Muscle of leg (tissue), 11 donors: ENCODE data around the gene FAM171A2. TPM values are rescaled to one million over a fixed set of nuclear protein-coding genes. Genes with fewer than 3 reads are reported as not detected.
"Not testable (repeated sequence)": the region's sequence is repeated elsewhere in the genome, so short reads cannot be mapped to it uniquely, and the experiment has no call there.

ENCODE experiments used
- DNase-seq: peaks from one replicate; pipeline ENCODE4 v3.0.0; 2013
- H3K27ac ChIP-seq: one replicate; pipeline ENCODE4 v1.5.1; 2013; ENCODE audit warnings: mild to moderate bottlenecking, low read length, control low read depth
- H3K27me3 ChIP-seq: one replicate; pipeline ENCODE4 v1.6.1; 2013; ENCODE audit warnings: low read length; ENCODE audit not compliant: control insufficient read depth, insufficient read depth
- H3K36me3 ChIP-seq: one replicate; pipeline ENCODE4 v1.6.1; 2013; ENCODE audit warnings: low read length; ENCODE audit not compliant: control insufficient read depth, insufficient read depth
- H3K4me1 ChIP-seq: one replicate; pipeline ENCODE4 v1.6.1; 2013; ENCODE audit warnings: low read length; ENCODE audit not compliant: control insufficient read depth, insufficient read depth
- H3K4me3 ChIP-seq: one replicate; pipeline ENCODE4 v1.5.1; 2013; ENCODE audit warnings: low read length, control low read depth
- H3K9me3 ChIP-seq: replicated peaks from 2 replicates; pipeline ENCODE4 v1.6.1; 2013; ENCODE audit warnings: low read depth, low read length; ENCODE audit not compliant: control insufficient read depth
- WGBS: methylation state at CpG from one replicate; pipeline ENCODE4 v1.1.5; 2013; ENCODE audit warnings: missing lambda C conversion rate; ENCODE audit not compliant: insufficient coverage; 5-methylcytosine and 5-hydroxymethylcytosine counted together
- polyA plus RNA-seq, 8 donors: library from polyadenylated mRNA; unstranded; fragments of 120-200 nt; gene quantifications; one replicate each; pipeline versions ENCODE4 v1.2.1 to v1.2.3, GENCODE V29; 2013; ENCODE audit warnings: inconsistent platforms in 1 of 8, low replicate concordance in 1 of 8; ENCODE audit not compliant: insufficient read length in 8 of 8, insufficient read depth in 1 of 8
- total RNA-seq: library from RNA; stranded (reverse); fragments of 120-200 nt; gene quantifications from one replicate; pipeline ENCODE4 v1.2.4, GENCODE V29; 2013

FAM171A2 gene
- total and polyA plus RNA-seq, 9 donors = 52.9 to 110 (median 80.0) TPM

DNA sequence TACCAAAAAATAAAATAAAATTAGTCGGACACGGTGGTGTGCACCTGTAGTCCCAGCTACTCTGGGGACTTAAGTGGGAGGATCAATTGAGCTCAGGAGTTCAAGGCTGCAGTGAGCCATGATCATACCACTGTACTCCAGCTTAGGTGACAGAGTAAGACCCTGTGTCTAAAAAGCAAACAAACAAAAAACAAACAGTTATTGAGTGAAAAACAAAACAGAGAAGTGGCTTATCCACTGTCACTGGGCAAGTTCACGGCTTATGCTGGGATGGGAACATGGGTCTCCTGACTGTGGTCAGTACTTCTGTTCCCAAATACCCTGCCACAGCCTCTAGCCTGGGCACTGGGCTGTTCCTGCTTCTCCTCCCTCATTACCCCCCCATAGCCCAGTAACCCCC is 28.1 kb downstream of the FAM171A2 start:
- no peak for DNase-seq

DNA sequence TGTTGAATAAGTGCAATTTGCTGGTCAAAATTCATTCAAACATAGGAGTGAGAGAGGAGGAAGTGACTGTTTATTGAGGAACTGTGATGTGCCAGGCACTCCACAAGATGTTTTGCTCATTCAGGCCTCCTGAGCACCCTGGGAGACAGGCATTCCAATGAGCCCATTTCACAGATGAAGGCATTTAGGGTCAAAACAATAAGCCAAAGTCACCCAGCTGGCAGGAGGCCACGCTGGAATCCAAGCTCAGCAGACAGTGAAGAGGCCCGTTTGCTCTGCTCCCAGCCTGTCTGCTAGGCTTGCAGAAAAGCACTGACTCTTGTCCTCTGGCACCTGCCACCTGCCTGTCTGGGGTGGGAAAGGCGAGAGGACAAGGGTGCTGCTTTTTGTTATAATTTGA is 28.9 kb downstream of the FAM171A2 start:
- no peaks in the 10 kb centered on the region for H3K36me3 ChIP-seq
- peaks cover 14% of the 10 kb centered on the region for H3K4me1 ChIP-seq
- no peaks in the 10 kb centered on the region for H3K9me3 ChIP-seq
- H3K27ac ChIP-seq = no peak overlapping the region
- no peak overlapping the region for H3K4me3 ChIP-seq
- H3K27me3 ChIP-seq = peaks cover 5% of the 10 kb centered on the region
- no peak for DNase-seq
- WGBS = 24% methylated on average over 2 of the region's 3 CpGs

More for the DNA sequence above, 28.1 kb downstream of the FAM171A2 start:
- H3K27ac ChIP-seq = no peak overlapping the region
- no peaks in the 10 kb centered on the region for H3K36me3 ChIP-seq
- WGBS = 82% methylated on average over 1 of the region's 3 CpGs
- peaks cover 14% of the 10 kb centered on the region for H3K4me1 ChIP-seq
- no peaks in the 10 kb centered on the region for H3K9me3 ChIP-seq
- no peak overlapping the region for H3K4me3 ChIP-seq
- H3K27me3 ChIP-seq = peaks cover 5% of the 10 kb centered on the region

DNA sequence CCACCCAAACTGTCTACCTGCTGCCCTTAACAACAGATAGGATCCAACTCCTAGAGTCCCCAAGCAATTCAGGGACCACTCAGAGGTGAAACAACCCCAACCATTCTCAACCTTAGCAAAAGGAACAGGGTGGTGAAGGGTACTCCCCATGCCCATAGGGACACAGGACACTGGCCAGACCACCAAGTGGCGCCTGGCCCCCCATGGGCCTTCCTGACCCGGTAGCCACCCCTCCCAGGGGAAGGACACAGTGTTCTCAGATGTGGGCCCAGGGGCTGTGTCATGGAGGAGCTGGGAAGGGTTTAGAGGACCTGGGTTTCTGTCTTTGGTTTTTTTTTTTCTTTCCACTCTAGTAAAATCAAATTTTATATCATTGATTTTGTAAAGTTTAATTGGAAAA is 29.3 kb downstream of the FAM171A2 start:
- WGBS = no CpG with 5 or more reads among the region's 2 CpGs
- Histone ChIP-seq H3K27me3 (peaks cover 5% of the 10 kb centered on the region), H3K4me3 (no peak overlapping the region), H3K36me3 (no peaks in the 10 kb centered on the region), H3K9me3 (no peaks in the 10 kb centered on the region), H3K27ac (no peak overlapping the region), H3K4me1 (peaks cover 14% of the 10 kb centered on the region)
- no peak for DNase-seq

DNA sequence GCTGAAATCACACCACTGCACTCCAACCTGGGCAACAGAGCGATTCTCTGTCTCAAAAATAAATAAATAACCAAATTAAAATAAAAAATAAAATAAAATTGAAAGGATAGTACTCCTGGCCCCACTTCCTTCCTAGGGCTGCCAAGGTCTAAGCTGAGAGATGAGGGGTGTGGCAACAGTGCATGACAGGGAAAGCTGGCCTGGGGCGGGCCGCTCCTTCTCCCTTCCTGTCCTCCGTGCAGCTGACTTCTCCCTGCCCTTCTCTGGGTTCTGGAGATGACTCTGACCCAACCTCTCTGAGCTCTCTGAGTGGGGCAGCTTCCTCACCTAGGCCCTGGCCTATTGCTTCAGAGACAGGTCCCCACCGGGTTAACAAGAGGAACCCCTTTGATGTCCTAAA is 30.3 kb downstream of the FAM171A2 start:
- peaks cover 5% of the 10 kb centered on the region for H3K27me3 ChIP-seq
- DNase-seq = no peak
- 52% methylated on average over 4 of the region's 5 CpGs for WGBS
- H3K9me3 ChIP-seq = no peaks in the 10 kb centered on the region
- H3K27ac ChIP-seq = no peak overlapping the region
- no peaks in the 10 kb centered on the region for H3K36me3 ChIP-seq
- peaks cover 8% of the 10 kb centered on the region for H3K4me1 ChIP-seq
- no peak overlapping the region for H3K4me3 ChIP-seq

DNA sequence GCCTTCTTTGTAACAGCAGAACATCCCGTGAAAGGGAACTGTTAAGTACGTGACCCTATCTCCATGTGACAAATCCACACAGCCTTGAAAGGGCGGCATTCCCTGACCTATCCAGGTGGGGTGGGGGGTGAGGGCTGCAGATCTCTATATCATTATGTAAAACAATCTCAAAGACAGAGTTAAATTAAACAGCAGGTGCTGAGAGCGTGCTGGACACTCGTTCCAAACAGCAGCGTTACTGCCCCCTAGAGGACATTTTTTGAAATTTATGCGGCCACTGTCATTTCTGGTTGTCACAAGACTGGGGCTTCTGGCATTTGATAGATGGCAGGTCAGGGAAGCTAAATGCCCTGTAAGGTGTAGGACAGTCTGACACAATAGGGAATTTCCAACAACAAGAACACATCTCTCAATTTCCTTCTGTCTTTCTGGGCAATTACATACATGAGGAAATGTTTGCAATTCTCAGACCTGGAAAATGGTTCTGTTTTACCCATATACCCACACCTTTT is 32.3 kb downstream of the FAM171A2 start:
- Histone ChIP-seq H3K36me3 (no peaks in the 10 kb centered on the region), H3K4me3 (no peak overlapping the region), H3K9me3 (no peaks in the 10 kb centered on the region), H3K4me1 (peaks cover 12% of the 10 kb centered on the region), H3K27me3 (peaks cover 3% of the 10 kb centered on the region), H3K27ac (no peak overlapping the region)
- peak; percentile 85 for DNase-seq
- WGBS = 0% methylated on average over 3 of the region's 7 CpGs

DNA sequence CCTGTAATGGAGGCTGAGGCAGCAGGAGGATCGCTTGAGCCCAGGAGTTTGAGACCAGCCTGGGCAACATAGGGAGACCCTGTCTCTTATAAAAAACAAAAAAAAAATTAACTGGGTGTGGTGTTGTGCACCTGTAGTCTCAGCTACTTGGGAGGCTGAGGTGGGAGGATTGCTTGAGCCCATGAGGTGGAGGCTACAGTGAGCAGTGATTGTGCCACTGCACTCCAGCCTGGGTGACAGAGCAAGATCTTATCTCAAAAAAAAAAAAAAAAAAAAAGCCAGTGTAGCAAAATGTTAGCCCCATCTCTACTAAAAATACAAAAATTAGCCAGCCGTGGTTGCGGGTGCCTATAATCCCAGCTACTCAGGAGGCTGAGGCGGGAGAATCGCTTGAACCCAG is 33.4 kb downstream of the FAM171A2 start:
- not testable (repeated sequence) for DNase-seq, H3K36me3 ChIP-seq, H3K4me3 ChIP-seq, H3K9me3 ChIP-seq, H3K27me3 ChIP-seq, H3K27ac ChIP-seq
- peaks cover 22% of the 10 kb centered on the region for H3K4me1 ChIP-seq
- no CpG with 5 or more reads among the region's 5 CpGs for WGBS

DNA sequence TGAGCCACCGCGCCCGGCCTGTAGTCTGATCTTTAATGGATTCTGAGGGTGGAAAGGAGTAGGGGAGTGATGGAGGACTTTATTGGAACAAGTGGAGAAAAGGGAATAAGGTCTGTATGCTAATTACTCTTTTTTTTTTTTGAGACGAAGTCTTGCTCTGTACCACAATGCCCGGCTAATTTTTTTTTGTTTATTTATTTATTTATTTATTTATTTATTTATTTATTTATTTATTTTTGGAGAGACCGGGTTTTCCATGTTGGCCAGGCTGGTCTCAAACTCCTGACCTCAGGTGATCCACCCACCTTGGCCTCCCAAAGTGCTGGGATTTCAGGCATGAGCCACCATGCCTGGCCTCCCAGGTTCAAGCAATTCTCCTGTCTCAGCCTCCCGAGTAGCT is 34.1 kb downstream of the FAM171A2 start:
- not testable (repeated sequence) for H3K4me3 ChIP-seq, H3K9me3 ChIP-seq, DNase-seq, H3K27me3 ChIP-seq, H3K27ac ChIP-seq, H3K36me3 ChIP-seq
- 92% methylated on average over 4 of the region's 7 CpGs for WGBS
- peaks cover 27% of the 10 kb centered on the region for H3K4me1 ChIP-seq

DNA sequence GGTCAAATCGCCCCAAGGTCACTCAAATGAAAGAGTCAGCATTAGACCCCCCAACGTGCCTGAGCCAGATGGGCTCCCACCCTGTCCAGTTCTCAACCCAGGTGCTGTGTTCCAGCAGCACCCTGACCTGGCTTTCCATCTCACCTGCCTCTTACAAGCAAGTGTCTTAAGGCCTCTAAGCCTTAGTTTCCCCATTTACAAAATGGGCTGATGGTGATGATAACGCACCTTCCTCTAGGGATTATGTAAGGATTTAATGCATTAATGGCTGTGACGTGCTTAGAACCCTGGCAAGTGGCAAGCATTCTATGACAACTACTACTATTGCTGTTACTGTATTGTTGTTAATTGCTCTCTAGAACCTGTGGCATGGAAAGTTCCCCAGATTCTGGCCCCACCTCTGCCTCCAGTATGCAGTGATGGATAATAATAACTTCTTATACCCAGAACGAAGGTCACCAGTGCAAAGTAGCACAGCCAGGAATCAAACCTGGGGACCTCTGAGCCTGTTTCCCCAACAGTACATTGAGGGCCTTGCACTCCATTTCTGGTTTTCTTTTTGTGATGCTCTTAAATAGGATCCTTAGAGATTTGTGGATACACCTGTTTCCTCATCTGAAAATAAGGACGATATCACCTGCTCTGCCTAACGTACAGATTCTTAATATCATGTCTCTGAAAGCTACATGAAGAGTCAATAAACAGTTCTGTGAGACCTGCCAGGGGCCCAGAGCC is 35.8 kb downstream of the FAM171A2 start:
- no peaks in the 10 kb centered on the region for H3K9me3 ChIP-seq
- H3K27ac ChIP-seq = no peak overlapping the region
- 40% methylated on average over 1 of the region's 7 CpGs for WGBS
- H3K4me1 ChIP-seq = peaks cover 36% of the 10 kb centered on the region
- no peak overlapping the region for H3K4me3 ChIP-seq
- H3K27me3 ChIP-seq = no peaks in the 10 kb centered on the region
- DNase-seq = no peak
- no peaks in the 10 kb centered on the region for H3K36me3 ChIP-seq

DNA sequence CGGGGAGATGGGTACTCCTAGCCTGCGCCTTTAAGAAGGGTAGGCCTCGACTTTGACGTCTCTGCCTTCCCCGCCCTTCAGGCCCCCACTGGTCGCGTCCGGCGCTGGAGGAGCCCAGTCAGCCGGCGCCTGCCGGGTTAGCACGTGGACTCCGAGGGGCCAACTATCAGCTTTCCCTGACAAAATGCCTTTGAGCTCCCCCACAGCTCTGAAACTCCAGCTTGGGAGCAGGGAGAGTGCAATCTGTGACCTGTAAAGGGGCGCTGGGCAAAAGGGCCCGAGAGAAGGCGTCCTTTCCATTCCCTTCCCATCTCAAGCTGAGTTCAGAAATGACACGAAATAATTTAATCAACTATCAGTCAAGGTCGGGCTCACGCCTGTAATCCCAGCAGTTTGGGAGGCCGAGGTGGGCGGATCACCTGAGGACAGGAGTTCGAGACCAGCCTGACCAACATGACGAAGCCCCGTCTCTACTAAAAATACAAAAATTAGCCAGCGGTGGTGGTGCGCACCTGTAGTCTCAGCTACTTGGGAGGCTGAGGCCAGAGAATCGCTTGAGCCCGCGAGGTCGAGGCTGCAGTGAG is 36.7 kb downstream of the FAM171A2 start:
- H3K4me1 ChIP-seq = peaks cover 36% of the 10 kb centered on the region
- H3K27ac ChIP-seq = peak overlapping the region; percentile 13
- 15% methylated on average over 21 of the region's 31 CpGs for whole genome bisulfite sequencing
- H3K27me3 ChIP-seq = no peaks in the 10 kb centered on the region
- H3K4me3 ChIP-seq = no peak overlapping the region
- H3K9me3 ChIP-seq = no peaks in the 10 kb centered on the region
- H3K36me3 ChIP-seq = peaks cover 5% of the 10 kb centered on the region
- DNase-seq = peak; percentile 99

DNA sequence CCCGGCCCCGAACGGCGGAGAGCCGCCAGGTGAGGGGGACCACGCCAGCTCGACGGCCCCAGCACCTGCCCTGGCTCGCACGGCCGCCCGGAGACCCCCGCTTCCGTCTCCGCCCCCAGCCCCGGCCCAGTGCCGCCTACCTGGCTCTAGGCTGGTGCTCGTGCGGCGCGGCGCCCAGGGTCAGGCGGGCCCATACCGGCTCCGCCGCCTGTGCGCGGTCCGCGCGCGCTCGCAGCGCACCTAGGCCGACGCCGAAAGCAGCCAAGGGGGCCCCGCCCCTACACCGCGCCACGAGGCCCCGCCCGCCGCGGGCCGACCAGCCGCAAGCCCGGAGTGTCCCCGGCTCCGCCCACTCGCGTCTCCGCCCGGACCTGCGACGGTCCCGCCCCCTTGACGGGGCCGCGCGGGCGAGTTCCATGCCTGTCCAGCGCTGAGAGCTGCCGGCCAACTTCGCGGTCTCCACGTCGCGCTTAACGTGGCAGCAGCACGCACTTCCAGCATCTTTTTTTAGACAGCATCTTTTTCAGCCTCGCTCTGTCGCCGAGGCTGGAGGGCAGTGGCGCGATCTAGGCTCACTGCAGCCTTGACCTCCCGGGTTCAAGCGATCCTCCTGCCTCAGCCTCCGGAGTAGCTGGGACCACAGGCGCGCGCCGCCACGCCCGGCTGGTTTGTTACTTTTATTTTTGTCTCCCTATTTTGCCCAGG is 38.9 kb downstream of the FAM171A2 start, which contains the start of gene SLC25A39:
TSS of gene SLC25A39 (minus strand) at position 253 of the 705 bp plus-strand sequence. CDS start 1,261 bp downstream, outside the sequence.
- Histone ChIP-seq H3K36me3 (peaks cover 27% of the 10 kb centered on the region), H3K27me3 (no peaks in the 10 kb centered on the region), H3K4me1 (peaks cover 29% of the 10 kb centered on the region), H3K4me3 (peak within 1 kb of the TSS; percentile 68), H3K27ac (peak within 1 kb of the TSS; percentile 94), H3K9me3 (no peaks in the 10 kb centered on the region)
- WGBS = under 1% methylated on average over 85 of the region's 85 CpGs
- peak; percentile 97 for DNase-seq
